MCF 10A (cell line): Measurements from ENCODE around the gene CARD9. TPM values are rescaled to one million over a fixed set of nuclear protein-coding genes. Genes with fewer than 3 reads are reported as not detected.

Experiments
- BruUV-seq: library from RNA; stranded (reverse); fragments of 400-500 nt; replicated peaks from 2 replicates; lab custom pipeline; 2021; lab: Mats Ljungman, UMichigan
- CTCF ChIA-PET: fragments of 300-600 bp; sonication (Branson Sonifier 250); formaldehyde crosslinking; extraction: SDS; loops from one replicate; lab custom pipeline; 2021; ENCODE audit warnings: antibody characterized with exemption, inconsistent platforms; lab: Yijun Ruan, JAX
- POLR2A ChIA-PET: fragments of 300-600, 350-650 bp; sonication (Branson Sonifier 250); formaldehyde crosslinking; extraction: SDS; loops from one replicate; lab custom pipeline; 2020; ENCODE audit warnings: antibody characterized with exemption, inconsistent platforms; lab: Yijun Ruan, JAX
- DNase-seq: peaks from one replicate; pipeline ENCODE4 v3.0.0-alpha.2; 2018; ENCODE audit not compliant: unreplicated experiment
- H3K27ac Mint-ChIP-seq: one replicate; pipeline ENCODE4 v1.8.0; 2022; ENCODE audit warnings: mild to moderate bottlenecking, low read depth, mixed read lengths; ENCODE audit not compliant: unreplicated experiment
- H3K27me3 Mint-ChIP-seq: one replicate; pipeline ENCODE4 v1.8.0; 2022; ENCODE audit warnings: mixed read lengths; ENCODE audit not compliant: insufficient read depth, unreplicated experiment
- H3K36me3 Mint-ChIP-seq: one replicate; pipeline ENCODE4 v1.8.0; 2022; ENCODE audit warnings: mild to moderate bottlenecking, moderate library complexity, mixed read lengths; ENCODE audit not compliant: insufficient read depth, unreplicated experiment
- H3K4me1 Mint-ChIP-seq: one replicate; pipeline ENCODE4 v1.8.0; 2022; ENCODE audit warnings: mixed read lengths; ENCODE audit not compliant: insufficient read depth, unreplicated experiment
- H3K4me3 Mint-ChIP-seq: one replicate; pipeline ENCODE4 v1.8.0; 2022; ENCODE audit warnings: mild to moderate bottlenecking, moderate library complexity, mixed read lengths; ENCODE audit not compliant: unreplicated experiment
- H3K9me3 Mint-ChIP-seq: one replicate; pipeline ENCODE4 v1.8.0; 2022; ENCODE audit warnings: mixed read lengths; ENCODE audit not compliant: unreplicated experiment
- intact Hi-C: fragments of 100-400 bp; cut with micrococcal nuclease; formaldehyde crosslinking; loops from 2 replicates; pipeline ENCODE4 v1.14.1; 2022
- total RNA-seq: library from RNA; stranded (reverse); gene quantifications from 2 replicates; pipeline ENCODE4 v1.2.3, GENCODE V29; 2022
- TF ChIP-seq, protein P1 (sequence below): fragments of 200-600 bp; IDR thresholded peaks from one replicate; pipeline ENCODE4 v1.8.0; 2022; ENCODE audit warnings: antibody characterized with exemption, mild to moderate bottlenecking; ENCODE audit not compliant: unreplicated experiment

Gene CARD9
- total RNA-seq, 1 experiment from 2014 or later, result 0.33 TPM

DNA sequence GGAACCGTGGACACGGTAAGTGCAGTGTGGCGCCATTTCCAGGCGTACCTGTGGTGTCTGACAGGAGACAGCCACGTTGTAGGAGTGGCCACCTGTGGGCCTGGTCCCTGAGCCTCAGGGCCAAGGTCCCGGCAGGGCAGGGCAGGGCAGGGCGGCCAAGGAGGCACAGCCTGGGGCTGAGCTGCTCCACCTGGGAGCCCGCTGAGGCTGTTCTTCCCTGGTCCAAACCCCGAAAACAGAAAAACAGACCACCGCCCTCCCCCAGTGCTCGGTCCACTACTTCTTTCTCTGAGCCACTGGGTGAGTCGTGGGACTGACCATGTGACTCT is 45.6 kb upstream of the CARD9 start:
- H3K27me3 Mint-ChIP-seq, result no peaks in the 10 kb centered on the region
- BruUV-seq, result no TSS peak
- intact Hi-C loops, result no loop called here
- peaks cover 92% of the 10 kb centered on the region for H3K36me3 Mint-ChIP-seq
- no peak overlapping the region for H3K4me3 Mint-ChIP-seq
- no peaks in the 10 kb centered on the region for H3K4me1 Mint-ChIP-seq
- CTCF ChIA-PET, result interaction anchor here (0.7 kb wide), 2 partner anchors 206 to 509 kb away, joined by 3 read pairs; no protein-coding TSS in a partner anchor
- H3K9me3 Mint-ChIP-seq, result no peaks in the 10 kb centered on the region
- POLR2A ChIA-PET, result interaction anchor here (1.6 kb wide), 1 partner anchor 8 kb away, joined by 8 read pairs; the partner anchor contains the start of genes ENTR1 and PMPCA
- H3K27ac Mint-ChIP-seq, result no peak overlapping the region
- TF ChIP-seq, protein P1, sequence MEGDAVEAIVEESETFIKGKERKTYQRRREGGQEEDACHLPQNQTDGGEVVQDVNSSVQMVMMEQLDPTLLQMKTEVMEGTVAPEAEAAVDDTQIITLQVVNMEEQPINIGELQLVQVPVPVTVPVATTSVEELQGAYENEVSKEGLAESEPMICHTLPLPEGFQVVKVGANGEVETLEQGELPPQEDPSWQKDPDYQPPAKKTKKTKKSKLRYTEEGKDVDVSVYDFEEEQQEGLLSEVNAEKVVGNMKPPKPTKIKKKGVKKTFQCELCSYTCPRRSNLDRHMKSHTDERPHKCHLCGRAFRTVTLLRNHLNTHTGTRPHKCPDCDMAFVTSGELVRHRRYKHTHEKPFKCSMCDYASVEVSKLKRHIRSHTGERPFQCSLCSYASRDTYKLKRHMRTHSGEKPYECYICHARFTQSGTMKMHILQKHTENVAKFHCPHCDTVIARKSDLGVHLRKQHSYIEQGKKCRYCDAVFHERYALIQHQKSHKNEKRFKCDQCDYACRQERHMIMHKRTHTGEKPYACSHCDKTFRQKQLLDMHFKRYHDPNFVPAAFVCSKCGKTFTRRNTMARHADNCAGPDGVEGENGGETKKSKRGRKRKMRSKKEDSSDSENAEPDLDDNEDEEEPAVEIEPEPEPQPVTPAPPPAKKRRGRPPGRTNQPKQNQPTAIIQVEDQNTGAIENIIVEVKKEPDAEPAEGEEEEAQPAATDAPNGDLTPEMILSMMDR, result no peak
- DNase-seq, result no peak

DNA sequence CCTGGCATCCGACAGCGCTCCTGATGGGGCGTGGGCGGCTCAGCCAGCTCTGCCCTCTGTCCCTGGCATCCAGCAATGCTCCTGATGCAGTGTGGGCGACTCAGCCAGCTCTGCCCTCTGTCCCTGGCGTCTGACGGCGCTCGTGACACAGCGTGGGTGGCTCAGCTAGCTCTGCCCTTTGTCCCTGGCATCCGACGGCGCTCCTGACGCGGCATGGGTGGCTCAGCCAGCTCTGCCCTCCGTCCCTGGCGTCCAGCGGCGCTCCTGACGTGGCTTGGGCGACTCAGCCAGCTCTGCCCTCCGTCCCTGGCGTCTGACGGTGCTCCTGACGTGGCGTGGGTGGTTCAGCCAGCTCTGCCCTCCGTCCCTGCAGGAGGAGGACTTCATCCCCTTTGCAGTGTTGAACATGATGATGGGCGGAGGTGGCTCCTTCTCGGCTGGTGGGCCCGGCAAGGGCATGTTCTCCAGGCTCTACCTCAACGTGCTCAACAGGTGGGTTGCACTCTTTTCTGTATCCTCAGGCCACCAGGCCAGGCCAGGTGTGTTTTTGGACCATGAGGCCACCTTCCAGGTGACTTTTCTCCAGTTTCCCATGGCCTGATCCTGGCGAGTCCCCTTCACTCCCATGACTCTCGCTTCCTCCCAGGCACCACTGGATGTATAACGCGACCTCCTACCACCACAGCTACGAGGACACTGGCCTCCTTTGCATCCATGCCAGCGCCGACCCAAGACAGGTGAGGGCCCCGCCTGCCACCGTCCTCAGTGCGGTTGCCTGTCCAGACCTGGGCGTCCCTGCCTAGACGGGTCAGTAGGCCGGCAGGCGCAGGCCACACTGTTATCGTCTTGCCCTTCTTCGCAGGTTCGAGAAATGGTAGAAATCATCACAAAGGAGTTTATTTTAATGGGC is 45.0 kb upstream of the CARD9 start:
- ChIA-PET POLR2A (interaction anchor here (1.6 kb wide), 1 partner anchor 8 kb away, joined by 8 read pairs; the partner anchor contains the start of genes ENTR1 and PMPCA), CTCF (interaction anchor here (0.8 kb wide), 1 partner anchor 22 kb away, joined by 3 read pairs; no protein-coding TSS in a partner anchor)
- intact Hi-C loops, result no loop called here
- H3K9me3 Mint-ChIP-seq, result no peaks in the 10 kb centered on the region
- no TSS peak for BruUV-seq
- H3K4me3 Mint-ChIP-seq, result no peak overlapping the region
- no peaks in the 10 kb centered on the region for H3K4me1 Mint-ChIP-seq
- TF ChIP-seq, protein P1, result no peak
- H3K27me3 Mint-ChIP-seq, result no peaks in the 10 kb centered on the region
- H3K36me3 Mint-ChIP-seq, result peaks cover 92% of the 10 kb centered on the region
- DNase-seq, result no peak
- no peak overlapping the region for H3K27ac Mint-ChIP-seq

DNA sequence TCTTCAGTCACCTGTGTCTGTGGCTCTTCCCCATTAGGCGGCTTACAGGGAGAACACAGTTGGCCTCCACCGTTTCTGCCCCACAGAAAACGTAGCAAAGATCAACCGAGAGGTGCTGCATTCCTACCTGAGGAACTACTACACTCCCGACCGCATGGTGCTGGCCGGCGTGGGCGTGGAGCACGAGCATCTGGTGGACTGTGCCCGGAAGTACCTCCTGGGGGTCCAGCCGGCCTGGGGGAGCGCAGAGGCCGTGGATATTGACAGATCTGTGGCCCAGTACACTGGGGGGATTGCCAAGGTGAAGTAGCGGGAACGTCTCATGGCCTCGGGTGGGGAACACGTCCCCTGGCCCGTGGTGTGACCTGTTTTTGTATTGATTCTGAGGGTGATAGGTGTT is 43.4 kb upstream of the CARD9 start:
- peaks cover 2% of the 10 kb centered on the region for H3K4me1 Mint-ChIP-seq
- H3K27ac Mint-ChIP-seq, result no peak overlapping the region
- no peaks in the 10 kb centered on the region for H3K27me3 Mint-ChIP-seq
- H3K9me3 Mint-ChIP-seq, result no peaks in the 10 kb centered on the region
- peaks cover 92% of the 10 kb centered on the region for H3K36me3 Mint-ChIP-seq
- TF ChIP-seq, protein P1, result no peak
- H3K4me3 Mint-ChIP-seq, result no peak overlapping the region
- no peak for DNase-seq
- BruUV-seq, result no TSS peak
- ChIA-PET CTCF (no interaction called here), POLR2A (interaction anchor here (0.7 kb wide), 1 partner anchor 60 kb away, joined by 3 read pairs; no protein-coding TSS in a partner anchor)
- intact Hi-C loops, result no loop called here

DNA sequence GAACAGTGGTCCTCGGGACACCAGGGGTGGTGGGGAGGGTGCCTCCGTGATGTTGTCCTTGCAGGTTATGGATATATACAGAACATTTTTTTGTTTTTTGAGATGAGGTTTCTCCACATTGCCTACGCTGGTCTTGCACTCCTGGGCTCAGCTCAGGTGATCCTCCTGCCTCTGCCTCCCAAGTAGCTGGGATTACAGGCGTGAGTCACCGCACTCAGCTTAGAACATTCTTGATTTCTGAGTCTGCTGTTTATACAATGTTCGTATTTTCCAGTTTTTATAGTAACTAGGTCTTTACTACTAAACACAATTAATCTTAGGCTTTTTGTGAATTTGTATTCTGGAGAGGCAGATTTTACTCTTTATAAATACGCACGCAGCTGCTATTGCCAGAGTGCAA is 43.0 kb upstream of the CARD9 start:
- Mint-ChIP-seq H3K4me3 (no peak overlapping the region), H3K36me3 (peaks cover 91% of the 10 kb centered on the region), H3K27me3 (no peaks in the 10 kb centered on the region), H3K9me3 (no peaks in the 10 kb centered on the region), H3K4me1 (peaks cover 7% of the 10 kb centered on the region), H3K27ac (no peak overlapping the region)
- ChIA-PET CTCF (no interaction called here), POLR2A (interaction anchor here (0.7 kb wide), 1 partner anchor 60 kb away, joined by 3 read pairs; no protein-coding TSS in a partner anchor)
- no TSS peak for BruUV-seq
- TF ChIP-seq, protein P1, result no peak
- intact Hi-C loops, result no loop called here
- DNase-seq, result no peak
